ENCODE data around the gene GLCCI1.

- TF ChIP-seq CTCF (IDR thresholded peaks at IDR 0.05; ENCODE audit: low read depth, low read length) (no peak), MAX (IDR thresholded peaks at IDR 0.05; ENCODE audit: low read depth, low read length) (no peak)
These were observed 46.6 kb downstream of the GLCCI1 start for GRCh38 chr7:8015100-8015745.
